ENCODE data around the gene CARD14.
"Not testable (repeated sequence)": the region's sequence is repeated elsewhere in the genome, so short reads cannot be mapped to it uniquely, and the experiment has no call there.

CARD14 gene

DNA sequence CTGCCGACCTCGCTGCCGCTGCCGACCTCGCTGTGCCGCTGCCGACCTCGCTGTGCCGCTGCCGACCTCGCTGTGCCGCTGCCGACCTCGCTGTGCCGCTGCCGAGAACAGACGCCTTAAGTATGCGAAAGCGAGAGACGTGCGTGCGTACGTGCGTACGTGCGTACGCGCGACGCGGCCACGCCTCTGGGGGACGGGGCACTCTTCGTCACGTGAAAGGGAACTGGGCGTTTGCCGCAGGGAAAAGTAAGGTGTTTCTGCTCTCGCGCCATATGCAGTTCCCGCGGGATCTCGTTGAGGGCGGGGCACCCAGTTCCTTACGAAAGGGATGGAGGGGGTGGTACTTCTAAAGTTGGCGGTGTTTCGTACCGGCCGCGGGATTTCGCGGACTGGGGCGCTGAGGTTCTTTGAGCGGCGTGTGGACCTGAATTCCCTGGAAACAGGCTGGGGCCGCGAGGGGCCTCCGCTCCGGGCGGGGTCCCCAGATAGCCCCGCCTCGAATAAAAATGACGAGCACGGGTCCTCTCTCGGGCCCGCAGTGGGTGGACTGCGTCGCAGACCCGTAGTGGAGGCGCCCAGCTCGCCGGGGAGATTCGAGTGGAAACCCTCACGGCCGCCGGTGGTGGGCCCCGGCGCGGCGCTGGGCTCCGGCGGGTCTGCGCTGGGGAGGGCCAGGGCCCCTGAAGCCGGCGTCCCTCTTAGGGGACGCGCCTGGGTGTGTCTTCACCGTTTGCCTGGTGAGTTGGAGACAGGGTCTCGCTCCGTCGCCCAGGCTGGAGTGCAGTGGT is 22.6 kb upstream of the CARD14 start, which contains the start of gene EIF4A3:
EIF4A3 (minus strand) TSS at position 94 of the 788 bp plus-strand sequence. CDS start 167 bp downstream, outside the sequence.
- DNase-seq (ENCODE audit: low read depth in 2 of 2), result peak; percentile 91

- DNase-seq (ENCODE audit: low read depth in 2 of 2), result no peak
Measured at GRCh38 chr17:80151333-80151732, 18.5 kb upstream of the CARD14 start.

DNA sequence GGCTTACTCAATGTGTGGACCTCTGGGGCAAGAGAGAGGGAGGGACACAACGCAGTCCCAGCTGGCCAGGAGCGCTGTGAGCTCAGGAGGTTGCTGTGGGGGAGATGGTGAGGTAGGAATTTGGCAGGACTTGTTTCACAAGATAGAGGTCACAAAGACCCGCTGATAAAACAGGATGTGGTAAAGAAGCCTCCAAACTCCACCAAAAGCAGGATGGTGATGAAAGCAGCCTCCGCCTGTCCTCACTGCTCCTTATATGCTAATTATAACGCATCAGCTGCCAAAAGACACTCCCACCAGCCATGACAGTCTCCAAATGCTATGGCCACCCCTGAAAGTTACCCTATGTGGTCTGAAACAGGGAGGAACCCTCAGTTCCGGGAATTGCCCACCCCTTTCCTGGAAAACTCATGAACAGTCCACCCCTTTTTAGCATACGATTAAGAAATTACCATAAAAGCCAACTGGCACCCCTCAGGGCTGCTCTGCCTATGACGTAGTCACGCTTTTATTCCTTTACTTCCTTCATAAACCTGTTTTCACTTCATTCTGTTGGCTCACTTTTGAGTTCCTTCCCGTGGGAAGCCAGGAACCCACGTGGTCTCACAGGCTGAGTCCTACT is 17.6 kb upstream of the CARD14 start:
- DNase-seq (ENCODE audit: low read depth in 2 of 2), result no peak

DNA sequence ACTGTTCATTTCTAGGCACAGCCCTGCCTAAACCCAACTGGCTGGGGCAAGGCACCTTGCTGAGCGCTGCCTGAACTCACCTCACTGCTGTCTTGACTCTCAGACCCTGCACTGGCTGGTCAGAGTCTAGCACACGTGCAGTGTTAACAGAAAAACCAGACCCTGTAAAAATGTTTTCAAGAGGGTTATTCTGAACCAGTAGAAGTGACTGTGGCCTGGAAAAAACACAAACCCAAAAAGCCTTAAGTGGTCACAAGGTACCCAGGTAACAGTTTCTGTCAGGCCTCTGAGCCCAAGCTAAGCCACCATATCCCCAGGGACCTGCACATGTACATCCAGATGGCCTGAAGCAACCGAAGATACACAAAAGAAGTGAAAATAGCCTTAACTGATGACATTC is 16.8 kb upstream of the CARD14 start:
- no peak for DNase-seq (ENCODE audit: low read depth in 2 of 2)

GRCh38 chr17:80154166-80154565 is 15.7 kb upstream of the CARD14 start:
- no peak for DNase-seq (ENCODE audit: low read depth in 2 of 2)

DNA sequence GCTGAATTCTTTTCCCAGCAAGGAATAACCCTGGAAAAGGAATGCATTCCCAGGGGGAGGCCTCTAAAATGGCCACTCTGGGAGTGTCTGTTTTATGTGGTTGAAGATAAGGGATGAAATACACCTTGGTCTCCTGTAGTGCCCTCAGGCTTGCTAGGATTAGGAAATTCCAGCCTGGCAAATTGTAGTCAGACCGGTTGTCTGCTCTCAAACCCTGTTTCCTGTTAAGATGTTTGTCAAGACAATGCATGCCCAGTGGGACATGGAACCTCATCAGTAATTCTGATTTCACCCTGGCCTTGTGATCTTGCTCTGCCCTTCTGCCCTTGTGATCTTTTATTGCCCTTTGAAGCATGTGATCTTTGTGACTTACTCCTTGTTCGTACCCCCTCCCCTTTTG is 14.2 kb upstream of the CARD14 start:
- DNase-seq (ENCODE audit: low read depth in 2 of 2), result not testable (repeated sequence)

DNA sequence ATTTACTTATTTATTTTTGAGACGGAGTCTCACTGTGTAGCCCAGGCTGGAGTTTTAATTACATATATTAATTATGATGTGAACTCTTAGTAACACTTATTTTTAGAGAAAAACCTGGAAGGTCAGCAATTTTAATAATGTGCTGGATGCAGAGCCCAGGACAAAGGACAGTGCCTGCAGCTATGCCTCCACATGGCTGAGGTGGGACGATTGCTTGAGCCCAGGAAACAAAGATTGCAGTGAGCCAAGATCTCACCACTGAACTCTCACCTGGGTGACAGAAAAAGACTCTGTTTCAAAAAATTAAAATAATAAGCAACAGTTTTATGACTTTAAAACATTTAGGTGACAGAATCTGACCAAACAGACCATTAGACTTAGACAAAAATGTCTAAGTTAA is 11.0 kb upstream of the CARD14 start:
- DNase-seq (ENCODE audit: low read depth in 2 of 2), result no peak

DNA sequence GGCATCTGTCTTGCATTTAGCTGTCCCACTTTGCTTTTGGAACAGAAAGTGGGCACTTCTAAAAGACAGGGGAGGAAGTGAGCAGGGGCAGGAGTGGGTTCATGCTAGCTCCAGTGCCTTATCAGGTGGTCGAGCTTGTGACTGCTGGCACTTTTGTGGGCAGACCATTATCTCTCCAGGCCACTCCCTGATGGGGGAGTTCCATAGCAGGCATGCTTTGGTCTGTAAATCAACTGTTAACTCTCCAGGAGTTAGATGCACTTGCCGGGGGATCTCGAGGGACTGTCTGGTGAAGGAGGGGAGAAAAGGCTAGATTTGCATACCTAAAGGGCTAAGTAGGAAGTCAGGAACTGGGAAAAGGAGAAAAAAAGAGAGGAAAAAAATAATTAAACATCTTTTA is 9.3 kb upstream of the CARD14 start:
- no peak for DNase-seq (ENCODE audit: low read depth in 2 of 2)

GRCh38 chr17:80163336-80163735 is 6.5 kb upstream of the CARD14 start:
- no peak for DNase-seq (ENCODE audit: low read depth in 2 of 2)

GRCh38 chr17:80164185-80164584 is 5.6 kb upstream of the CARD14 start:
- DNase-seq (ENCODE audit: low read depth in 2 of 2), result no peak

- no peak for DNase-seq (ENCODE audit: low read depth in 2 of 2)
Measured at GRCh38 chr17:80166446-80166845, 3.4 kb upstream of the CARD14 start.

- DNase-seq (ENCODE audit: low read depth in 2 of 2), result no peak
Measured at GRCh38 chr17:80168371-80168770, 1.5 kb upstream of the CARD14 start.

DNA sequence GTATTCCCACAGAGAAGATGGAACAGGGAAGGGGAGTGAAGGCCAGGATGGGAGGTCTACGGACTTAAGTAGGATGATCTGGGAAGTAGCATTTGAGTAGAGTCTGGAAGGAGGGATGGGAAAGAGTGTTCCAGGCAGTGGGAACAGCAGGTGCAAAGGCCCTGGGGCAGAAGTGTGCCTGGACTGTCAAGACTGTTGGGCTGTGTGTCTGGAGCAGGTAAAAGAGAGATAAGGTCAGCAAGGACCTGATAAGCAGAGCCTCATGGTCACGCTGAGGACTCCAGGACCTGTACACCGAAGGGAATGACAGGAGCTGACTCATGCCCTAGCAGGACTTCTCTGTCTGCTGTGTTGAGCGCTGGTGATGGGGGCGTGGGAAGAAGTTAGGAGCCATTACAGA is 723 bp upstream of the CARD14 start:
- no peak for DNase-seq (ENCODE audit: low read depth in 2 of 2)

DNA sequence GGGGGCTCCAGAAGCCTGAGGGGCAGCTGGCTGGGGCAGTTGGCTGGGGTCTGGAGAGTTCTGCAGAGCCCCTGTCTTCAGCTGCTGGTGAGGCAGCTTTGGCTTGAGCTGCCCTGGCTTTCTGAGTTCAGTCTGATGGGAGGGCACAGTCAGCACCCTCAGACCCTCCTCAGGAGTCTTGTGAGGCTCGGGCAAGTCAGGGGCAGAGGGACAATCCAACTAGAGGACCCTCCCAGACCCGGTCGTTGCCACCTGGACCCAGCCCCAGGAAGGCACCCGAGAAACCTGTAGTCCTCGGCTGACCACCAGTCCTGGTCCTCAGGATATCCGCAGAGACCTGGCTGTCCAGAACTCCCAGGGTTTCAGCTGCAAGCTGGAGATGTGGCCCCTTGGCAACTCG is 1.9 kb downstream of the CARD14 start:
- no peak for DNase-seq (ENCODE audit: low read depth in 2 of 2)

GRCh38 chr17:80173126-80173525 is 3.3 kb downstream of the CARD14 start:
- DNase-seq (ENCODE audit: low read depth in 2 of 2), result no peak

DNA sequence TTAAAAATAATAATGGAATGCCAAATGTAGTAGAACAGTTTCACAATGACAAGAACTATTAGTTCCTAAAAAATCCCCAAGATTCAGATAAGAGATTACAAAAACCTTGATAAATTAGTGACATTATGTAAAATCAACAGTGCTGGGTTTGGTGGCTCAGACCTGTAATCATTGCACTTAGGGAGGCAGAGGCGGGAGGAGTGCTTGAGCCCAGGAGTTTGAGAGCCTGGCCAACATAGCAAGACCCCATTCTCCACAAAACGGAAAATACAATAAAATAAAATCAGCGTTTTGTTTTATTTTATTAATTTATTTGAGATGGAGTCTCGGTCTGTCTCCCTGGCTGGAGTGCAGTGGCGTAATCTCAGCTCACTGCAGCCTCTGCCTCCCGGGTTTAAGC is 4.1 kb downstream of the CARD14 start:
- DNase-seq (ENCODE audit: low read depth in 2 of 2), result no peak

DNA sequence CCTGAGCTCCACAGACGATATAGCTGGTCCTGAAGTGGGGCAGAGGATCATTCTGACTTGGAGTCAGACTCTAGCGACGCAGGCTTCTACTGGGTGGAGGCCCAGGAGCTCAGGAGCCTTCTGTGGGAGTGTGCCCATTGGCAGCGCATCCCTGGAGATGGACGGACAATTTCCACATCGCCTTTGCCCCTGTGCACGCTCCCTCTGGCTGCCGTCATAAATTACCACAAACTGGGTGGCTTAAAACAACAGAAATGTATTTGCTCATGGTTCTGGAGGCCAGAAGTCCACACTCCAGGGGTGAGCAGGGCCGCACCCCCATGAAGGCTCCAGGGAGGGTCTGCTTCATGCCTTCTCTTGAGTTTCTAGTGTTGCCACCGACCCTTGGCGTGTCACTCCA is 6.9 kb downstream of the CARD14 start:
- DNase-seq (ENCODE audit: low read depth in 2 of 2), result no peak

- DNase-seq (ENCODE audit: low read depth in 2 of 2), result no peak
Measured at GRCh38 chr17:80177986-80178595, 8.3 kb downstream of the CARD14 start.

GRCh38 chr17:80180192-80180591 is 10.4 kb downstream of the CARD14 start:
- DNase-seq (ENCODE audit: low read depth in 2 of 2), result no peak

DNA sequence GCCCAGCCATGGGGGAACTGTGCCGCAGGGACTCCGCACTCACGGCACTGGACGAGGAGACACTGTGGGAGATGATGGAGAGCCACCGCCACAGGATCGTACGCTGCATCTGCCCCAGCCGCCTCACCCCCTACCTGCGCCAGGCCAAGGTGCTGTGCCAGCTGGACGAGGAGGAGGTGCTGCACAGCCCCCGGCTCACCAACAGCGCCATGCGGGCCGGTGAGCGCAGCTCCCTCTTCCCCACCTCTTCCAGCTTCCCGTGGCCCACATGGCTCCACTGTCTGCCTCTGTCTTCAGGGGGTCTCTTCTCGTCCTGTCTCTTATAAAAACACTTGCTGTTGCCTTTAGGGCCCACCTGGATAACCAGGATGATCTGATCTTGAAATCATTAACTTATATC is 11.6 kb downstream of the CARD14 start:
- DNase-seq (ENCODE audit: low read depth in 2 of 2), result no peak

DNA sequence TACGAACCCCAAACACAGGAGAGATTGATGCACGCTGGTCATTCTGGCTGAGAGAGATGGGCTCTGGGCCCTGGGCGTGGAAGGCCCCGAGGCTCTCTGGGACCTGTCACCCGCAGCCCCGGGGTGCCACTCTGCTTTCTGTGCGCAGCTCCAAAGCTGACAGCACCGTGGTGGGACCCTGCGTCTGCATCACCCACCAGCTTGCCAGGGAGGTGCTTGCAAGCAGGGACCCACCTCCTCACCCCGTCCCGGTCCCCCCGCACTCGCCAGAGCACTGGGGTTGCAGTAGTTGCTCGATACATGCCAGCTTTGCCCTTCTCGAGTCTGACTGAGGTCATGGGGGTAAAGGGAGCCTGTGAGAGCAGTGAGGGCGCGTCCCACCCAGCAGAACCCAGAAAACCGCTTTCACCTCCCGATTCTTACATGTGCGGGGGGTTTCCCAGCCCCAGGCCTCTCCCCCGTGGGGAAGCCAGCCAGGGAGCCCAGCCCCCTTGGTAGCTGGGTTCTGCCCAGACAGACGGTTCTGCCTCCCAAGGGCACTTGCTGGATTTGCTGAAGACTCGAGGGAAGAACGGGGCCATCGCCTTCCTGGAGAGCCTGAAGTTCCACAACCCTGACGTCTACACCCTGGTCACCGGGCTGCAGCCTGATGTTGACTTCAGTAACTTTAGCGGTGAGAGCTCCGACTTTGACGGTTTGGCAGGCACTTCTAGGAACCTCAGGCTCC is 12.5 kb downstream of the CARD14 start:
- DNase-seq (ENCODE audit: low read depth in 2 of 2), result no peak

DNA sequence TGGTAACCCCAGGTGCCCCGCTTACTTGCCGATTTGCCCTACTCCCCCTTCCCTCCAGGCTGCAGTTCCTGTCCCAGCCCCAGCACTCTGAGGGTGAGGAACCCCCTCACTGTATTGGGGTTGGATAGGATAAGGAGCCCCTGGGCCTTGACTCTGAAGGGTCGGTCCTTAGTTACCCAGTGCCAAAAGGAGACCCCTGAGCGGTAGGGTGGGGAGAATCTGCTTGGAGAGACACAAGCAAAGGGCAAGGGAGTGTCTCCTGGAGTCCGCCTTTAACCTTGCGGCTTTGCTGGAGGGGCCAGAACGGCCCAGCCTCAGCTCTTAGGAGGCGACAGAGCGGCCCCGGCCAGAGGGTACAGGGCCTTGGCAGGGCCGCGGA is 13.0 kb downstream of the CARD14 start:
- no peak for DNase-seq (ENCODE audit: low read depth in 2 of 2)
